Upper lobe of left lung (tissue), 6 donors: ENCODE results near the gene ADI1. TPM values are rescaled to one million over a fixed set of nuclear protein-coding genes. Genes with fewer than 3 reads are reported as not detected.
"Not testable (repeated sequence)": the region's sequence is repeated elsewhere in the genome, so short reads cannot be mapped to it uniquely, and the experiment has no call there.

Source experiments
- ATAC-seq, 2 donors: fragments of 200-7000 bp; cut with Tn5 transposase; one replicate each; pipeline ENCODE4 v1.9.1; 2022; ENCODE audit warnings: mild to moderate bottlenecking in 2 of 2, moderate library complexity in 2 of 2; ENCODE audit not compliant: low FRiP score in 2 of 2
- DNase-seq, 2 donors: peaks; one replicate each; pipeline ENCODE4 v3.0.0-alpha.2; 2019 to 2020
- H3K27ac ChIP-seq, 4 donors: fragments of 200-600 bp; sonication (generic); one replicate each; pipeline ENCODE4 v1.5.1; 2016 to 2019
- H3K27me3 ChIP-seq, 4 donors: fragments of 200-600 bp; sonication (generic); one replicate each; pipeline ENCODE4 v1.5.1; 2017 to 2019
- H3K36me3 ChIP-seq, 4 donors: fragments of 200-600 bp; sonication (generic); one replicate each; pipeline ENCODE4 v1.5.1; 2016 to 2019
- H3K4me1 ChIP-seq, 4 donors: fragments of 200-600 bp; sonication (generic); one replicate each; pipeline ENCODE4 v1.5.1; 2018 to 2019
- H3K4me3 ChIP-seq, 4 donors: fragments of 200-600 bp; sonication (generic); one replicate each; pipeline ENCODE4 v1.5.1; 2017 to 2019; ENCODE audit warnings: mild to moderate bottlenecking in 2 of 4, moderate library complexity in 1 of 4
- H3K9me3 ChIP-seq, 4 donors: fragments of 200-600 bp; sonication (generic); one replicate each; pipeline ENCODE4 v1.5.1; 2018 to 2019
- EP300 ChIP-seq, 4 donors: sonication (generic); formaldehyde crosslinking; IDR thresholded peaks; one replicate each; pipeline ENCODE4 v1.5.1; 2017; ENCODE audit warnings: antibody characterized with exemption in 4 of 4, control low read depth in 2 of 4
- POLR2A ChIP-seq, 4 donors: fragments of 450-650 bp; IDR thresholded peaks; one replicate each; pipeline ENCODE4 v1.5.1; 2016 to 2017; ENCODE audit warnings: antibody characterized with exemption in 4 of 4, mild to moderate bottlenecking in 2 of 4
- POLR2AphosphoS5 ChIP-seq, 2 donors: sonication (generic); formaldehyde crosslinking; IDR thresholded peaks; one replicate each; pipeline ENCODE4 v1.5.1; 2017; ENCODE audit warnings: antibody characterized with exemption in 2 of 2
- WGBS, 2 donors: methylation state at CpG; one replicate each; pipeline ENCODE4 v1.1.5; 2017 to 2018; 5-methylcytosine and 5-hydroxymethylcytosine counted together
- total RNA-seq, 6 donors: library from RNA; depleted of rRNA in 4 of 6; stranded (reverse); fragments of >200 nt in 4 of 6; gene quantifications; one replicate each; pipeline versions ENCODE4 v1.1.0 to v1.2.1, GENCODE V29; 2016 to 2021
- TF ChIP-seq, protein P1 (sequence below), 6 experiments: fragments of 450-650 bp in 4 of 6; fragments of 200-600 bp in 2 of 6; sonication (generic) in 2 of 6; IDR thresholded peaks; one replicate each; pipeline ENCODE4 v1.5.1; 2016 to 2019; ENCODE audit warnings: antibody characterized with exemption in 6 of 6
- donor health status: DM: no; HTN: no; CAD: no; lungs with moderate emphysema.
- donor health status: DM: no; HTN: yes; CAD: no; lungs with severe emphysema.

Gene ADI1
- total RNA-seq, 6 donors from 2014 or later = 40.9 to 87.3 (median 77.3) TPM

DNA sequence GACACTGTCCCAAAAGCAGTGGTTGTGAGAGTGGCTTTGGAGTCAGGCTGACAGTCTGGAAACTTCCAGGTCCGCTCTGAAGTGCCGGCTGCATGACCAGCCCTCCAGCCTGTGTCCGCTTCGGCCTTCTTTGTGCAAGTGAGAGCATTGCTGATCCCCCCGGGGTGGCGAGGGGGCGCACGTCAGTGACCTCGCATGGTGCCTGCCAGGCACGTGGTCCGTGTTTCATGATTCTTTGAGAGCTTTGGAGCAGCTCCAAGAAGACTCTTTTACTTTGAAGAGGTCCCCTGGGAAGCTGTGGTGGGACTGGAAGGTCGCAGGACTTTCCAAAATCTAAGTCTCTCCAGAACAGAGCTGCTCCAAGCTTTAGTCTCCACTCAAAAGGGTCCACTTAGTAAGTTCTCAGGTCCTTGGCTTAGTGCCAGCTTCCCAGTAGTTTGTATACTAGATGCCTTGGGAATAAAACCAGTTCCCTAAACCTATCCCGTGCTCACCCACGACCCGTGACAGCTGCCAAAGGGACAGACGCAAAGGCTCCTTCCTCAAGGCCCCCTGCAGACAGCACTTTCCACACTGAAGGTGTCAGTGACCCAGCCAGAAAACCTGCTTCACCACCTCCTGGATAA, 68.8 kb downstream of the ADI1 start:
- DNase-seq (no peak), ATAC-seq (no peak)
- no peak overlapping the region for H3K4me3 ChIP-seq
- H3K27me3 ChIP-seq = no peaks in the 10 kb centered on the region
- TF ChIP-seq POLR2AphosphoS5 (IDR thresholded peaks at IDR 0.05) = no peak
- TF ChIP-seq EP300 (IDR thresholded peaks at IDR 0.05) = no peak
- TF ChIP-seq, protein P1, sequence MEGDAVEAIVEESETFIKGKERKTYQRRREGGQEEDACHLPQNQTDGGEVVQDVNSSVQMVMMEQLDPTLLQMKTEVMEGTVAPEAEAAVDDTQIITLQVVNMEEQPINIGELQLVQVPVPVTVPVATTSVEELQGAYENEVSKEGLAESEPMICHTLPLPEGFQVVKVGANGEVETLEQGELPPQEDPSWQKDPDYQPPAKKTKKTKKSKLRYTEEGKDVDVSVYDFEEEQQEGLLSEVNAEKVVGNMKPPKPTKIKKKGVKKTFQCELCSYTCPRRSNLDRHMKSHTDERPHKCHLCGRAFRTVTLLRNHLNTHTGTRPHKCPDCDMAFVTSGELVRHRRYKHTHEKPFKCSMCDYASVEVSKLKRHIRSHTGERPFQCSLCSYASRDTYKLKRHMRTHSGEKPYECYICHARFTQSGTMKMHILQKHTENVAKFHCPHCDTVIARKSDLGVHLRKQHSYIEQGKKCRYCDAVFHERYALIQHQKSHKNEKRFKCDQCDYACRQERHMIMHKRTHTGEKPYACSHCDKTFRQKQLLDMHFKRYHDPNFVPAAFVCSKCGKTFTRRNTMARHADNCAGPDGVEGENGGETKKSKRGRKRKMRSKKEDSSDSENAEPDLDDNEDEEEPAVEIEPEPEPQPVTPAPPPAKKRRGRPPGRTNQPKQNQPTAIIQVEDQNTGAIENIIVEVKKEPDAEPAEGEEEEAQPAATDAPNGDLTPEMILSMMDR (IDR thresholded peaks at IDR 0.05) = no peak
- TF ChIP-seq POLR2A (IDR thresholded peaks at IDR 0.05) = no peak
- no peaks in the 10 kb centered on the region for H3K9me3 ChIP-seq
- no peak overlapping the region for H3K27ac ChIP-seq
- 71 to 76% methylated on average over 6 to 16 of the region's 16 CpGs for WGBS, 2 donors
- peaks cover 11 to 50% (median 34%) of the 10 kb centered on the region in 4 donors for H3K36me3 ChIP-seq
- H3K4me1 ChIP-seq = peaks cover 0 to 8% (median 2%) of the 10 kb centered on the region in 4 donors

DNA sequence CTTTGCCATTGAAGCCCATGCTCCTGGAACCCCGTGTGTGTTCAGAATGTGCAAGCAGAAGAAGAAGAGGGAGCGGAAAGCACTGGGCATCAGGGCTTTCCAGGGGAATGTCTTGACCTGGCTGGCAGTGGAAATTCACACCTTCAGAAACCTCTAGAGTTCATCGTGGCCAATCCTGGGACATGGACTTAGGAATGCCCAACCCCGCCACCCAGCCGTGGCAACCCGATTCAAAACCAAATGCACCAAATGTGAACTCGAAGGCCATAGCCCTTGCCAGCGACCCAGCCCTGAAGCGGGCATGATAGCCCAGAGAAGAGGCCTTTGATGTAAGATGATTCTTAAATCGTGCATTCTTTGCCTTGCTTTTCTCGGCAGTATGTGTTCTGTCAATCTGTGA, 69.4 kb downstream of the ADI1 start:
- no peak for DNase-seq
- H3K27me3 ChIP-seq = no peaks in the 10 kb centered on the region
- H3K4me3 ChIP-seq = no peak overlapping the region
- H3K9me3 ChIP-seq = no peaks in the 10 kb centered on the region
- WGBS, 2 donors = 93% methylated on average over 11 of the region's 11 CpGs
- no peak overlapping the region for H3K27ac ChIP-seq
- H3K4me1 ChIP-seq = peaks cover 0 to 8% (median 2%) of the 10 kb centered on the region in 4 donors
- peaks cover 15 to 54% (median 36%) of the 10 kb centered on the region in 4 donors for H3K36me3 ChIP-seq
- ATAC-seq = no peak
- TF ChIP-seq POLR2AphosphoS5 (IDR thresholded peaks at IDR 0.05) (no peak), EP300 (IDR thresholded peaks at IDR 0.05) (no peak), POLR2A (IDR thresholded peaks at IDR 0.05) (no peak)
- TF ChIP-seq, protein P1 (IDR thresholded peaks at IDR 0.05) = no peak

GRCh38 chr2:3449086-3449485, 70.2 kb downstream of the ADI1 start:
- DNase-seq = no peak
- ATAC-seq = no peak
- H3K36me3 ChIP-seq = peaks cover 16 to 56% (median 40%) of the 10 kb centered on the region in 4 donors
- no peaks in the 10 kb centered on the region for H3K9me3 ChIP-seq
- H3K27ac ChIP-seq = no peak overlapping the region
- no peak overlapping the region for H3K4me3 ChIP-seq
- TF ChIP-seq EP300 (IDR thresholded peaks at IDR 0.05) (no peak), POLR2AphosphoS5 (IDR thresholded peaks at IDR 0.05) (no peak), POLR2A (IDR thresholded peaks at IDR 0.05) (no peak)
- TF ChIP-seq, protein P1 (IDR thresholded peaks at IDR 0.05) = no peak
- H3K27me3 ChIP-seq = no peaks in the 10 kb centered on the region
- H3K4me1 ChIP-seq = peaks cover 0 to 8% (median 2%) of the 10 kb centered on the region in 4 donors
- WGBS, 2 donors = 84 to 90% methylated on average over 13 of the region's 13 CpGs

- not testable (repeated sequence) for H3K27me3 ChIP-seq, H3K4me1 ChIP-seq, DNase-seq, H3K4me3 ChIP-seq, H3K9me3 ChIP-seq
- peak in 1 of 2 donors; percentile 73 for ATAC-seq
- peak overlapping the region in 1 of 4 donors; percentile 57 for H3K27ac ChIP-seq
- WGBS, 2 donors = 75 to 84% methylated on average over 32 to 34 of the region's 35 CpGs
- peaks cover 21 to 62% (median 46%) of the 10 kb centered on the region in 4 donors for H3K36me3 ChIP-seq
Observed at GRCh38 chr2:3448441-3448911, 70.9 kb downstream of the ADI1 start.

DNA sequence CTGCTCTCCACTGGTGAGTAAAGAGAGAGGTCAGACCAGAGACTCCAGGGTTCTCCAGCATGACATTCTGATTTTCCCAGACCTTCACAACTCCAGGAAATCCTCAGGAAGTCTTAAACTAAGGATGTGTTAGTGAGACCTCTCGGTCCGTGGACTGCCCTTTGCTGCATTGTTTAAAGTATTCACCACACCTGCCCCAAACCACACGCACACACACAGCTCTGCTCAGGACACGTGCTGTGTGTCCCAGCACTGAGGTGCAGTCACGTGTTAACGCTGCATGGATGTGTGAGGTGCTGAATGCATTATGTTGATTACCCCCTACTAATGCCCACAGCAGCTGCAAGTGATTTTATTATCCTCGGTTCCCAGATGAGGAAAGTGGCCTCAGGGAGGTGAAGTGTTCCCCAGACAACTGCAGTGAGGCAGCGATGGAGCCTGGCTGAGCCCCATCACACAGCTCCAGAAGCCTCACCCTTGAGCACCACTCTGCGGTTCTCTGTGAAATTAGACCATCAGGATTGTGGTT, 71.5 kb downstream of the ADI1 start:
- Histone ChIP-seq H3K36me3 (peaks cover 21 to 65% (median 46%) of the 10 kb centered on the region in 4 donors), H3K4me3 (no peak overlapping the region), H3K4me1 (peaks cover 0 to 6% (median 2%) of the 10 kb centered on the region in 4 donors), H3K27ac (peak overlapping the region in 1 of 4 donors; percentile 57), H3K27me3 (no peaks in the 10 kb centered on the region), H3K9me3 (no peaks in the 10 kb centered on the region)
- ATAC-seq (peak in 1 of 2 donors; percentile 11), DNase-seq (no peak)
- 71 to 76% methylated on average over 9 of the region's 9 CpGs for WGBS, 2 donors
- TF ChIP-seq POLR2A (IDR thresholded peaks at IDR 0.05) (no peak), POLR2AphosphoS5 (IDR thresholded peaks at IDR 0.05) (no peak), EP300 (IDR thresholded peaks at IDR 0.05) (no peak)
- TF ChIP-seq, protein P1 (IDR thresholded peaks at IDR 0.05) = no peak

Other genes with a start within 250 kb of the ADI1 start
- 10 to 100 TPM; 17.6 to 39.8 (median 23.6) TPM for gene EIPR1, start 141.7 kb downstream of the ADI1 start, total RNA-seq
- 100 to 1,000 TPM in 2 of 6 donors, 10 to 100 TPM in 4; 68.1 to 307 (median 91.5) TPM for gene TRAPPC12, start 139.8 kb downstream of the ADI1 start, total RNA-seq
- gene RNASEH1, start 38.8 kb upstream of the ADI1 start, total RNA-seq = 10 to 100 TPM; 17.1 to 19.5 (median 18.0) TPM
- gene RPS7, start 55.7 kb upstream of the ADI1 start, total RNA-seq = 1,000 to 10,000 TPM in 2 of 6 donors, 100 to 1,000 TPM in 4; 689 to 1,790 (median 847) TPM
- gene COLEC11, start 75.6 kb upstream of the ADI1 start, total RNA-seq = 1 to 10 TPM in 3 of 6 donors, under 1 TPM in 2, not detected in 1; 0.79 to 2.3 (median 1.3) TPM
- not detected for gene ALLC, start 138.7 kb upstream of the ADI1 start, total RNA-seq
- gene DCDC2C, start 184.0 kb upstream of the ADI1 start, total RNA-seq = not detected